ENCODE results near the gene B4GALT2.

B4GALT2 gene

DNA sequence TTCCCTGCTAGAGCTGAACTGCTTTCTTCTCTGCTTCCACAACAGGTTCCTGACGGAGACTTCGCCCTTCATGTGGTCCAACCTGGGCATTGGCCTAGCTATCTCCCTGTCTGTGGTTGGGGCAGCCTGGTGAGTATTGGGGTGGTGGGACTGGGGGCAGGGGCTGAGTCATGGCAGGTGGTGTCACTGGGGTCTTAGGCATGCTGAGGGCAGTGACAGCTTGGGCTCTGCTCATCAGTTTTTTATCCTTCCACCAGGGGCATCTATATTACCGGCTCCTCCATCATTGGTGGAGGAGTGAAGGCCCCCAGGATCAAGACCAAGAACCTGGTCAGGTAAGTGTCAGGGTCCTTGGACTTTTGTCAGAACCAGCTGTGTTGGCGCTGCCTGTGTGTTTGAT, 3.0 kb upstream of the B4GALT2 start:
- Histone ChIP-seq H3K79me2 (ENCODE audit: low read length) (peaks cover 53% of the 10 kb centered on the region), H3K27ac (ENCODE audit: low read length) (no peak overlapping the region), H3F3A (ENCODE audit: insufficient read depth, low read length) (peaks cover 27% of the 10 kb centered on the region)

DNA sequence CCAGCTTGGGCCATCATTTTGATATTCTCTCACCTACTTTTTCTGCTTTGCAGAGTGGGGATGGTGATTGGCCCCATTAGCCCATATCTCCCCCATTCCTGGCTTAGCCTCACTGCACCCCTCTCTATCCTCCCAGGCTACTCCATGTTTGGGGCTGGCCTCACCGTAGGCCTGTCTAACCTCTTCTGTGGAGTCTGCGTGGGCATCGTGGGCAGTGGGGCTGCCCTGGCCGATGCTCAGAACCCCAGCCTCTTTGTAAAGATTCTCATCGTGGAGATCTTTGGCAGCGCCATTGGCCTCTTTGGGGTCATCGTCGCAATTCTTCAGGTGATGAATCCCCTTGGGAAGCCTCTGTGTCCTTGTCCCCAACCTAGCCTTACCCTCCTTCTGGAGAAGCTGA, 2.1 kb upstream of the B4GALT2 start:
- TF ChIP-seq EZH2 (optimal IDR thresholded peaks at IDR 0.05; ENCODE audit: low read depth, low read length), result no peak
- TF ChIP-seq, protein P1, sequence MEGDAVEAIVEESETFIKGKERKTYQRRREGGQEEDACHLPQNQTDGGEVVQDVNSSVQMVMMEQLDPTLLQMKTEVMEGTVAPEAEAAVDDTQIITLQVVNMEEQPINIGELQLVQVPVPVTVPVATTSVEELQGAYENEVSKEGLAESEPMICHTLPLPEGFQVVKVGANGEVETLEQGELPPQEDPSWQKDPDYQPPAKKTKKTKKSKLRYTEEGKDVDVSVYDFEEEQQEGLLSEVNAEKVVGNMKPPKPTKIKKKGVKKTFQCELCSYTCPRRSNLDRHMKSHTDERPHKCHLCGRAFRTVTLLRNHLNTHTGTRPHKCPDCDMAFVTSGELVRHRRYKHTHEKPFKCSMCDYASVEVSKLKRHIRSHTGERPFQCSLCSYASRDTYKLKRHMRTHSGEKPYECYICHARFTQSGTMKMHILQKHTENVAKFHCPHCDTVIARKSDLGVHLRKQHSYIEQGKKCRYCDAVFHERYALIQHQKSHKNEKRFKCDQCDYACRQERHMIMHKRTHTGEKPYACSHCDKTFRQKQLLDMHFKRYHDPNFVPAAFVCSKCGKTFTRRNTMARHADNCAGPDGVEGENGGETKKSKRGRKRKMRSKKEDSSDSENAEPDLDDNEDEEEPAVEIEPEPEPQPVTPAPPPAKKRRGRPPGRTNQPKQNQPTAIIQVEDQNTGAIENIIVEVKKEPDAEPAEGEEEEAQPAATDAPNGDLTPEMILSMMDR (IDR thresholded peaks at IDR 0.05; ENCODE audit: low read length), result no peak
- no peak for TF ChIP-seq EZH2phosphoT487 (IDR thresholded peaks at IDR 0.05; ENCODE audit: low read length)
- H2AFZ ChIP-seq (ENCODE audit: low read length), result no peak overlapping the region
- H3K4me2 ChIP-seq (ENCODE audit: low read depth, low read length), result 0 out of 2 replicates have a peak overlapping the region, but pooled peaks have one; percentile 6
- H3K27ac ChIP-seq (ENCODE audit: low read length), result no peak overlapping the region
- no peaks in the 10 kb centered on the region for H3K9me2 ChIP-seq (replicated peaks; ENCODE audit: insufficient read depth, low read length)
- H3K9ac ChIP-seq (ENCODE audit: low read length), result no peak overlapping the region
- H3K36me3 ChIP-seq (replicated peaks; ENCODE audit: insufficient read depth, low read length), result 0 out of 2 replicates have a peak, but pooled peaks cover 3% of the 10 kb centered on the region
- no peak for DNase-seq
- peaks cover 4% of the 10 kb centered on the region; the same call in 1 of the 2 replicates for H4K20me1 ChIP-seq (ENCODE audit: insufficient read depth, low read length)
- peaks cover 36% of the 10 kb centered on the region for H3K4me1 ChIP-seq (ENCODE audit: low read length)
- H3K79me2 ChIP-seq (ENCODE audit: low read length), result peaks cover 49% of the 10 kb centered on the region
- H3K4me3 ChIP-seq (ENCODE audit: low read length), result no peak overlapping the region
- no peaks in the 10 kb centered on the region for H3K27me3 ChIP-seq (replicated peaks; ENCODE audit: insufficient read depth, low read length)
- peaks cover 27% of the 10 kb centered on the region for H3F3A ChIP-seq (ENCODE audit: insufficient read depth, low read length)
- H3K9me3 ChIP-seq (replicated peaks; ENCODE audit: insufficient read depth, low read length), result no peaks in the 10 kb centered on the region

More for the DNA sequence above, 3.0 kb upstream of the B4GALT2 start:
- Histone ChIP-seq H3K4me1 (ENCODE audit: low read length) (peaks cover 39% of the 10 kb centered on the region), H3K4me2 (ENCODE audit: low read depth, low read length) (peak overlapping the region; percentile 87), H3K9me3 (replicated peaks; ENCODE audit: insufficient read depth, low read length) (no peaks in the 10 kb centered on the region), H2AFZ (ENCODE audit: low read length) (no peak overlapping the region), H4K20me1 (ENCODE audit: insufficient read depth, low read length) (peaks cover 4% of the 10 kb centered on the region; the same call in 1 of the 2 replicates), H3K9me2 (replicated peaks; ENCODE audit: insufficient read depth, low read length) (no peaks in the 10 kb centered on the region), H3K9ac (ENCODE audit: low read length) (peak overlapping the region; percentile 95; the same call in 1 of the 2 replicates), H3K36me3 (replicated peaks; ENCODE audit: insufficient read depth, low read length) (0 out of 2 replicates have a peak, but pooled peaks cover 3% of the 10 kb centered on the region), H3K27me3 (replicated peaks; ENCODE audit: insufficient read depth, low read length) (no peaks in the 10 kb centered on the region), H3K4me3 (ENCODE audit: low read length) (peak overlapping the region; percentile 96)
- TF ChIP-seq, protein P1 (IDR thresholded peaks at IDR 0.05; ENCODE audit: low read length), result no peak
- TF ChIP-seq EZH2 (optimal IDR thresholded peaks at IDR 0.05; ENCODE audit: low read depth, low read length), result no peak
- TF ChIP-seq EZH2phosphoT487 (IDR thresholded peaks at IDR 0.05; ENCODE audit: low read length), result no peak
- DNase-seq, result no peak

DNA sequence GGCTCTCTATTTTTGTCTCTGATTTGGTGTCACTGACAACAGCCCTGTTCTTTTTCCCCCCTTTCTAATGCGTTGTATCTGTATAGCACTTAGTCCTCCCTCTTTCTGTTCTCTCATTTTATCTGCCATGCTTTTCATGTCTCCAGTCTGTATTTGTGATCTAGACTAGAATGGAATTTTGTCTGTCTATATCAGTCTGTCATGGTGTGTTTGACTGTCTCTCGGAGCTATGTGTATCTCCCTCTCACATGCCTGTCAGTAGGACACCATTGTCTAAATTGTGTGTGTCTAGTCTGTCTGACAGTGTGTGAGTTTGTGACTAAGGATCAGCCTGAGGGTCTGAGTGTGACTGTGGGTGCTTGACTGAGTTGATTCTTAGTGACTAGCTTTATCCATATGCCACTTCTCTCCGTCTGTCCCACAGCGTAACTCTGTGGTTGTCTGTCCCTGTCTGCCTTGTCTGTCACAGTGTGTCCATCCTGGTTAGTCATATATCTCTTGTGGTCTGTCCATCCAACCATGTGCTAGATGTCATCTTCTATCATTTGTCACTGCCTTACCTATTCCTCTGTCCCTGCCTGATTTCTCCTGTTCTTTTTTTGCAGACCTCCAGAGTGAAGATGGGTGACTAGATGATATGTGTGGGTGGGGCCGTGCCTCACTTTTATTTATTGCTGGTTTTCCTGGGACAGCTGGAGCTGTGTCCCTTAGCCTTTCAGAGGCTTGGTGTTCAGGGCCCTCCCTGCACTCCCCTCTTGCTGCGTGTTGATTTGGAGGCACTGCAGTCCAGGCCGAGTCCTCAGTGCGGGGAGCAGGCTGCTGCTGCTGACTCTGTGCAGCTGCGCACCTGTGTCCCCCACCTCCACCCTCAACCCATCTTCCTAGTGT, 1.4 kb upstream of the B4GALT2 start:
- Histone ChIP-seq H3K9ac (ENCODE audit: low read length) (no peak overlapping the region), H3K4me2 (ENCODE audit: low read depth, low read length) (peak overlapping the region; percentile 99; the same call in 1 of the 2 replicates)

More for the DNA sequence above, 1.4 kb upstream of the B4GALT2 start:
- Histone ChIP-seq H3K4me3 (ENCODE audit: low read length) (no peak overlapping the region), H3K27ac (ENCODE audit: low read length) (no peak overlapping the region), H3F3A (ENCODE audit: insufficient read depth, low read length) (peaks cover 27% of the 10 kb centered on the region), H3K9me3 (replicated peaks; ENCODE audit: insufficient read depth, low read length) (no peaks in the 10 kb centered on the region), H2AFZ (ENCODE audit: low read length) (no peak overlapping the region), H3K9me2 (replicated peaks; ENCODE audit: insufficient read depth, low read length) (no peaks in the 10 kb centered on the region), H3K36me3 (replicated peaks; ENCODE audit: insufficient read depth, low read length) (0 out of 2 replicates have a peak, but pooled peaks cover 3% of the 10 kb centered on the region), H3K27me3 (replicated peaks; ENCODE audit: insufficient read depth, low read length) (no peaks in the 10 kb centered on the region), H3K79me2 (ENCODE audit: low read length) (peaks cover 51% of the 10 kb centered on the region), H4K20me1 (ENCODE audit: insufficient read depth, low read length) (peaks cover 4% of the 10 kb centered on the region; the same call in 1 of the 2 replicates), H3K4me1 (ENCODE audit: low read length) (peaks cover 36% of the 10 kb centered on the region)
- TF ChIP-seq, protein P1 (IDR thresholded peaks at IDR 0.05; ENCODE audit: low read length), result no peak
- TF ChIP-seq EZH2phosphoT487 (IDR thresholded peaks at IDR 0.05; ENCODE audit: low read length), result no peak
- no peak for TF ChIP-seq EZH2 (optimal IDR thresholded peaks at IDR 0.05; ENCODE audit: low read depth, low read length)
- DNase-seq, result no peak

Data from MM.1S (cell line).